ENCODE data around the gene GPAT2.
"Not testable (repeated sequence)": the region's sequence is repeated elsewhere in the genome, so short reads cannot be mapped to it uniquely, and the experiment has no call there.

Gene GPAT2

DNA sequence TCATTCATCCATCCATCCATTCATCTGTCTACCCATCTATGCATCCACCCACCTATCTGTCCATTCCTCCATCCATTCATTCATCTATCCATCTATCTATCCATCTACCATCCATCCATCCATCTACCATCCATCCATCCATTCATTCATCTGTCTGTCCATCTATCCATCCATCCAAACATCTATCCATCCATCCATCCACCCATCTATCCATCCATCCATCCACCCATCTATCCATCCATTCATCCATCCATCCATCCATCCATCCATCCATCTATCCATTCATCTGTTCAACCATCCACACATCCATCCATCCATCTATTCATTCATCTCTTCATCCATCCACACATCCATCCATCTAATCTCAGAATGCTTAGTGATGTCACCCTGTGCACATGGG, 30.0 kb upstream of the GPAT2 start:
- DNase-seq = not testable (repeated sequence)

DNA sequence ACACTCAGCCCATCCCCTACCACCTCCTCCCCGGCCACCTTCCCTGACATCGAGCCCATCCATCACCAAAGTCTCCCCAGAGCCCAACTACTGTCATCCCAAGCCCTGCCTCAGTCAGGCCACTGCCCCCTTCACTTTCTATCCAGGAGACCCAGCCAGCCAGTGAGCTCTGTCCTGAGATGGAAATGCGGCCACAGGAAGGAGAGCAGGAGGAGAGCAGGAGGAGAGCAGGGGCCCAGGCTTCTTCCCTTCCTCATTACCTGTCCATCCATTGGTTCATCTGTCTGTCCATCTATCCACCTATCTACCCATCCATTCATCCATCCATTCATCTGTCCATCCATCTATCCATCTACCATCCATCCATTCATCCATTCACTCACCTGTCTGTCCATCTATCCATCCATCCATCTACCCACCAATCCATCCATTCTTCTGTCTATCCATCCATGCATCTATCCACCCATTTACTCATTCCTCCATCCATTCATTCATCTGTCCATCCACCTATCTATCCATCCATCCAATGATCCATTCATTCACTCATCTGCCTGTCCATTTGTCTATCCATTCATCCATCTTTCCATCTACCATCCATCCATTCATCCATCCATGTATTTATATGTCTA, 29.4 kb upstream of the GPAT2 start:
- DNase-seq = not testable (repeated sequence)

DNA sequence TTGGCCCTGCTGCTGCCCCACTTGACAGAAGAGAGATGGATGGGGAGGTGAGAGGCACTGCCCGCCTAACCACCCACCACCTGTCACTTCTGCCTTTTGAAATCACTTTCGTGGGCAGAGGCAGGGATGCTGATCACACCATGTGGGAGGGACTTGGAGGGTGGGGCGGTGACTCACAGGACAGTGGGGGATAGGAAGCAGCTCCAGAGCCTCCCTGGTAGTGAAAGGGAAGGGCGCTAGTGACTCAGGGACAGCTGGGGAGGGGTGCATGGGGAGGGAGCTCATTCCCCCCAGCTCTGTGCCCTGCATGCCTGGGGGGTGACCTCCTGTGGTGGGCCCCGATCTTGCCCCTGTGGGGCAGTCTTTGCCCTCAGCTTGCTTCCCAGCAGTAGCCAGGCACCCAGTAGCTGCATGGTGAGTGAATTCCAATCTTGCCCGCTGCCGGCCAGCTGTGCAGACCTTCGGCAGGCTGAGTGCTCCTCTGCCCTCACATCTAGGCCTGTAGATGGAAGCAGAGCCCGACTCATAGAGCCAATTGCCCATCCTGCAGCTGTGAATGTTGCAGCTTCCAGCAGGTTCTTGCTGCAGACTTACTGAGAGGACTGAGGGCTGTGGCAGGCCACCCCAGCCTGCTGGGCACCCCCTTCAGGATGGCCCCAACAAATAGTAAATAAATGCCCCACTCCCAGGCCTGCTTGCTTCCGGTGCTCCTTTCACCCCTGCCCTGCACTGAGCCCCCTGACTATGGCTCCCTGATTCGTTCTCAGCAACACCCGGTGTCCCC, 28.6 kb upstream of the GPAT2 start:
- DNase-seq = not testable (repeated sequence)

DNA sequence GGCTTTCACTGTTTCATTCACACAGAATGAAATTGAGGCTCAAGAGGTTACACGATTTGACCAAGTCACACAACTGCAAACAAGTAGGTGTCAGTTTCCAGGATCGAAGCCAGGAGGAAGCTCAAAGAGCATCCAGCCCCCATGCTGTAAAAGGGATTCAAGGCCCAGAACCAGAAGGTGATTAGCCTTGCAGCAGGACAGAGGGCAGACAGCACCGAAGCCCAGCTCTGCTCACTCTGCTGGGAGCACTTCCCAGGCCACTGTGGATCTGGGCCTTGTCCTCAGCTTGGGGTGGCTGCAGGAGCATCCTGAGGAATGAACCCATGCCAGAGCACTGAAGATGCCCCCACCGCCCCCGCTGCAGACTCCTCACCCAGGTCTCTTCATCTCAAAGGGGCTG, 27.8 kb upstream of the GPAT2 start:
- not testable (repeated sequence) for DNase-seq

DNA sequence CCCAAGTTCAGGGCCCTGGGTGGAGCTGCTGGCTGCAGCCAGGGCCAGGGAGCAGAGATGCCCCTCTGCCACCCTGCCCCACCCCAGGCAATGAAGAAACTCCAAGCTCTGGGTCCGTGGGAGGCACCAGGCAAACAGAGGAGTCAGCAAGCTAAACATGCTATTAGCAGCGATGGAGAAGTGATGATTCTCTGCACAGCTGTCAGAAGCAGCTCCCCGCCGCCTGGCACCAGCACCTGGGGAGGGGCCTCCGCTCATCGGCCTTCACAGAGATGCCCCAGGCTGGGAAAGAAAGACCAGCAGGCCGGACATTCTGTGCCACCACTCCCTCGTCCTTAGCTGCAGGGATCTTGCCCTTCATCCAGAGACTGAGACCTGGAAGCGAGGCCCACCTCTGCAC, 27.2 kb upstream of the GPAT2 start:
- not testable (repeated sequence) for DNase-seq

DNA sequence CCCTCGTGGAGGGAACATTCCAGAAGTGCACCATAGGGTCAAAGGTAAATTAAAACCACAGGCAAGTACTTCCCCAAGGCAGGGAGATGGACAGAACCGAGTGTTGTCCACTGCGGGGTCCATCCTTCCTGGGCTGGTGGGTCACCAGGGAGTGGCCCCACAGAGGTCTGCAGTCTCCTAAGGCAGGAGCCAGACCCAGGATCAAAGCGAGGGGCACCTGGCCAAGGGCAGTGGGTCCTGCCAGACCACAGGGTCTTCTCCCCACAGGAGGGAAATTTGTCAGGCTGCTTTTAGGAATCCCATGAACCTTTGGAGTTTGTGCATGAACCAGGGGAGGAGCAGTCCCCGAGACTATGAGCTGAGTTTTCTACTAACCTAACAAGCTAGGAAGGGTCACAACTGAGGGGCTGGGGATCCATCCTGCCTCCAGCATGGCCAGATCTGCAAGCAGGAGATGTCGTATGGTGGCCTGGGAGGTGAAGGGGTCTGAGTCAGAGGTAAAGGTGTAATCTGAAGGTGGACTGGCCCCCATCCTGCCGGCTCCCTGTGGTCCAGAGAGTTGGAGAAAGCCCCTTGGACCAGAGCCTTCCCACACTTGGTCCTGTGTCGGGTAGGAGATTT, 26.6 kb upstream of the GPAT2 start:
- DNase-seq = not testable (repeated sequence)

DNA sequence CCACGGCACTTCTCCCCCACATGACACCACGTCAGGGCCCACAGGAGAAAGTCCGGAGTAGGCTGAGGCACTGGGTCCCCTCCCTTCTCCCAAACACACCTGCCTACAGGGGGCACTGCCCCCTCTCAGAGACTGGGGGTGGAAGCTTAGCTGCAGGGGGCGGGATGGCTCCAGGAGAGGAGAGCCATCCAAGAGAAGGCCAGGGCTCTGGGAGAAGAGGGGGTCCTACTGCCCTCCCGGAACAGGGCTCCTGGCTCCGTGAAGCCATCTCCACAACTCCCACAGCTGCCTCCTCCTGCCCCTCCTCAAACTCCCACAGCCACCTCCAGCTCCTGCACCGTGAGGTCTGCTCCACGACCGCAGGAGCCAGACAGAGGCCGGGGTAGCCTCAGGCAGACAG, 25.6 kb upstream of the GPAT2 start:
- not testable (repeated sequence) for DNase-seq

DNA sequence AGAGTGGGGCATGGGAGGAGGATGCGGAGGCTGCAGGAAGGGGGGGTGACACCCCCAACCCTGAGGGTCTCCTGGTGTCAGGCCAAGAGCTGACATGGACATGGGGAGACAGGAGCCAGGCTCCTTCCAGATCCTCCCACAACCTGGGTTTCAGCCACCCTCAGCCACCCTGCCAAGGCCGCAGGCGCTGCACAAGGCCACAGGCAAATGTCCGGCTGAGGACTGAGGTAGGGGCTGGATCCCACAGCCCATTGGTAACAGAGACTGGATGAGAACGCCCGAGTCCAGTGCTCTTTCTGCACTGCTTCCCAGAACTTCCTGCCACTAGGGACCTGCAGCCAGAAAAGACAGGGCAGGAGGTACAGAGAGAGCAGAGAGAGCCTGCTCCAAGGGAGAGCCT, 24.7 kb upstream of the GPAT2 start:
- DNase-seq = not testable (repeated sequence)

DNA sequence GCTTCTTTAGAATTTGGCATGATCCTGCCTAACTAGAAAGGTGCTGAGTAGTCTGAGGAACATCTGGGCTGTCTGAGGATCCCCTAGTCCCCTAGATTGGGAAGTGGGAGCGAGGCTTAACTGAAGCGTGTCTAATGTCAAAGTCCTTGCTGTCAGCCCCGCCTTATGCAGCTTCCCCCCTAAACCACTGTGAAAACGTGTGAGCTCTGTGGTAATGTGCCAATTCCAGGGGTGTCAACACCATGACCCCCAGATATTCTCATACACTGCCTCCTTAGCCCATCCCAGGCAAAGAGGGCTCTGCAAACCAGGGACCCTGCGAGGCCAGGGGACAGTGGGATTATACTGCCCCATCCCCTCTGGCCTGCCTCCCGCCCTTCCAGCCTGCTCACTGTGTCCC, 21.1 kb upstream of the GPAT2 start:
- not testable (repeated sequence) for DNase-seq

DNA sequence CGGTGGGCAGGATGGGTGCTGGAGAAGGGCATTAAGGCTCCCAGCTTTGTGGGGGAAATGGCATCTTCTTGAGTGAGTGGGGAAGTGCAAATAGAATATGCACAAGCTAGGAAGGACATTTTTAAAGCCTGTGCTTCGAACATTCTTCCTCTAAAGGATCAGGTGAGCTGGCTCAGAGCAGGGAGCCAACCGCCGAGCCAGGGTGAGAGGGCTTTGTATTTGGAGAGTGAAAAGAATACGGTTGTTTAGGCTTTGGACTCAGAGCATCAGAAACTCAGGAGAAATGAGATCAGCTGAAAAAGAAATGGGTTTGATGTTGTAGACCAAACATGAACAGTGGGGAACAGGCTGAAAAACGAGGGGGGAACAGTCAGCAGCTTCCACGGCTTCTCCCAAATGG, 19.8 kb upstream of the GPAT2 start:
- DNase-seq = not testable (repeated sequence)

DNA sequence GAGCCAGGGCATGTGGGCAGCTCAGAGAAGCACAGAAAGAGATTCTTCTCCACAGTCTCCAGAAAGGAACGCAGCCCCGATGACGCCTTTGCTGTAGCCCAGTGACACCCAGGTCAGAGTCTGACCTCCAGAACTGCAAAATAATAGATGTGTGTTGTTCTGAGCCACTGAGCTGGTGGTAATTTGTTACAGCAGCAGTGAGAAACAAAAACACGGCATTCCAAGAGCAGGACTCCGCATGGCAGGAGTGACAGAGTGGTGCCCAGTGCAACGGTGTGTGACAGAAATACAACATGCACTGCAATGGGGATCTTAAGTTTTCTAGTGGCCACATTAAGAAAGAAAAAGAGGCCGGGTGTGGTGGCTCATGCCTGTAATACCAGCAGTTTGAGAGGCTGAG, 18.7 kb upstream of the GPAT2 start:
- DNase-seq = not testable (repeated sequence)

DNA sequence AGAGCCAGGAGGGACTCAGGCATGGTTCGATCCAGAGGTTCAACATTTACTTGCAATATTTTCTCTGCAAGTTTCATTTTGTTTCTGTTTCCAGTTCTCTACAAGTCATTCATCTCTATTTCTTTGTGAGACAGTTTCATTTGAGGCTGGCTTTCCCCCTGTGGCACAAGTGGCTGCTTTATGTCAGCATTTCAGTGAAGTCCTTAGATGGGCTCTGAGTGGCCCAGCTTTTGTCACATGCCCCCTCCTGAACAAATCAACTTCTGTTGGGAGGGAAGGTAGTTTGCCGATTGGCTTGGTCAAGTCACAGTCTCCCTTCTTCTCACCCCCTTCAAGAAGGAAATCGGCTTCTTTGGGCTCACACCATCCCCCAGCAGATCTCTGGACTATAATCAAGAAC, 17.9 kb upstream of the GPAT2 start:
- not testable (repeated sequence) for DNase-seq

DNA sequence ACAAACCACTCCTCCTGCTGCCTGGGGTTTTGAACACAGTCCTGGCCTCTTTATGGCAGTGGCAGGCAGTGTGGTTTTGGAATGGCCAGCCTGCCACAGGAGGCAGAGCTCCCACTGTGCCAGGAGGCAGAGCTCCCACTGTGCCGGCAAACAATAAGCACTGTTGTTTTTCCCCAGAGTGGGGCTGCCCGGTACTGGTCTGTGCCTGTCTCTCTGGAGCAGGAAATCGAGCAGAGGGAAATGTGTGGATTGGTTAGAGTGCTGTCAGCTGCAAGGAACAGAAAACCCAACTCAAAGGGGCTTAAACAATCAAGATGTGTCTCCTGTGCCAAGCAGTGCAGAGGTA, 15.2 kb upstream of the GPAT2 start:
- DNase-seq = not testable (repeated sequence)

DNA sequence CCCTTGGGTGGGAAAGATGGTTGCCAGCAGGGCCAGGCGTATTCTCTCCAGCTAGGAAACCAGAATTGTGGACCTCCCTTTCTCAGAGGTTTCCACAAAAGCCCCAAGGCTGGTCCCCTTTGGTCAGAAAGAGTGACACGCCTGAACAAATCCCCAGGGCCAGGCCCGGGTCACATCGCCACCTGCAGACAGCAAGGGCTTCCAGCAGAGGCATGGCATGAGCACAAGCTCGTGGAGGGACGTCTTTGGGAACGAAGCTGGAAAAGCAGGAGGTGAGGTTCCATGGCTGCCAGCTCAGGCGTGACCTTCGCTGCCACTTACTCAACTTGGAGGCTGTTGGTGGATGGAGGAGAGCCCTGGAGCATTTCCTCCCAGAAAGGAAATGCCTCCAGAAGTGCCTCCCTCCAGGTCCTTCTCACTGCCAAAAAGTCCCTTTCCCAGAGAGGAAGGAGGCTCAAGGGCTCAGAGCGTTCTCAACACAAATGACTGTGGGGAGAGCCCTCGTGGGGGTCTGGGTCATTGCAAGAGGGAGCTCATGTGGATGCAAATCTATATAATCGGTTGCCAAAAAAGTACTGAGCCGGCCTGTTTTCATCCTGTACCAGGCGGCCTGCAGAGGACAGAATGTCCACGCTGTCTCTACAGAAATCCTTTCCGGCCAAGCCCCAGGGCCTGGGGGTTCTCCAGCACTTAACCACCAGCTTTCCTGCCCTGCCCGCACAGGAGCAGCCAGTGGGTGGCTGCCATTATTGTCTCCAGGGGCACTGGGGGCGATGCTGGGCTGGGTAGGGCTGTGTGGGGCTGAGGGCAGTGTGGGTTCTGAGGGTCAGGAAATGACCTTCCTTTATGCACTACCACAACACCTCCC, 14.6 kb upstream of the GPAT2 start:
- not testable (repeated sequence) for DNase-seq

DNA sequence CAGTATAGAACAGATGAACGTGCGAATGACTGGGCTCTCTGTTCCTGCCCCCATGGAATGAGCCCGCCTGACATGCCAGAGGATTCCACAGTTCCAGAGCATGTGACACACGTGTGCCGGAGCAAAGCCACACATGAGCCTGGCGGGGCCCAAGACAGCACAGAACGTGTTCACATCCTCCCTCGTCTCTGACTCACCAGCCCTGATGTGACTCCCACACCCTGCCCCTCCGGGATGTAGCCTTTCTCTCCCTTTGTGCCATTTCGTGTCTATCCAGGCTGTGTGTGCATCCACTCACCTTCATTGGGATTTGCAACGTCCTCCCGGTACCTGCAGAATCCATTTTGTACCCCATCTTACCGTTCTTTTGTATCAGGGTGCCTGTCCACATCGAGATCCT, 838 bp upstream of the GPAT2 start:
- DNase-seq = not testable (repeated sequence)

DNA sequence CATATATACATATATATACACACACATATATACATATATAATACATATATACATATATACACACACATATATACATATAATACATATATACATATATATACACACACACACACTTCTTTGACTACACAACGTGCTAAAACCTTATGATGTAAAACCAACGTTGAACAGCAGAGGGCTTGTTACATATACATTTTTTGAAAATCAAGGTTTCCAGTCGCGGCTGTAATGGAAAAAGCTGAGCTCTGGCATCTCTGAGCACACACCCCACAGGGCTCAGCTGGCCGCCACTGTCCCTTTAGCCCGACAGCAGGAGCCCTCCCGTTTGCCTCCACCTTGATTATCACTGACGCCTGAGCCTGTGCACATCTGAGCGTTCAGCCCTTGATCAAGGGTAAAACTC, 719 bp downstream of the GPAT2 start:
- not testable (repeated sequence) for DNase-seq

DNA sequence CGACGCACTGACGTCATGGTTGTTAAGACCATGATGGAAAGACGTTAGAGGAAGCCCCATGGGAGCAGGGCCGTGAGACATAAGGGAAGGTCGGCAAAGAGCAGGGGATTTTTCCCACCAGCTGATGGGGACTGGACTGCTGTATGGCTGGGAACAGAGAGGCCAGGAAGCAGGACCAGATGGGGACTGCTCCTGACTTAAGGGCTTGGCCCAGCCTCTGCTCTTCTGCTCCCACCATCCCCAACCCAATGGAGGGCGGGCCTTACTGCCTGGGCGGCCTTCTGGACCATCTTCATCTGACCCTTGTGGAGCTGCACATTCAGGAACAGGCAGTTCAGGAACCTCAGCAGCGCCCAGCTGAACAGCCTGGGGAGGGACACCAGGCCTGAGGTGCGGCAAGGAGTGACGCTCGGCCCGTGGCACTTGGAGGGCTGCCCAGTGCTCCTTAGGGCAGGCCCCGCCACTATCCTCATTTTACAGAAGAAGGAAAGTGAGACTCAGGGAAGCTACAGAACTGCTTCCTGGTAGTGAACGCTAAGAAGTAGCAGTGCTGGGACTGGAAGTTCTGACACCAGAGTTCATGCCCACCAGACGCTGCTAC, 6.9 kb downstream of the GPAT2 start:
- not testable (repeated sequence) for DNase-seq

DNA sequence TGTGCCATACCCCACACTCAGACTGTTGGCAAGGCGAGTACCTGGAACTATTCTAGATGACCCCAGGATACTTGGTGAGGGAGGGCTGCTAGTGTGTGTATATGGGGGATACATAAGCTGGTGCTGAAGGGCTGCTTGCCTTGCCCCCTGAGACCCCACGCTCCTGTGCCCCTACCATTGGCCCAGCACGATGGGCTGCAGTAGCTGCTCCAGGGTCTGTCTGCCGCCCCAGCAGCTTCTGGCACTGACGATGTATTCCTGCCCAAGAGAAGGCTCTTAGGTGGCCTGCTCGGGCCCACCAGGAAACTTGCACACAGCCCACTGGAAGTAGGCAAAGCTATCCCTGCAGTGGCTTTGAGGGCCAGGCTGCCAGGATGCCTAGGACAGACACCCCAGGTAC, 9.0 kb downstream of the GPAT2 start:
- DNase-seq = not testable (repeated sequence)

DNA sequence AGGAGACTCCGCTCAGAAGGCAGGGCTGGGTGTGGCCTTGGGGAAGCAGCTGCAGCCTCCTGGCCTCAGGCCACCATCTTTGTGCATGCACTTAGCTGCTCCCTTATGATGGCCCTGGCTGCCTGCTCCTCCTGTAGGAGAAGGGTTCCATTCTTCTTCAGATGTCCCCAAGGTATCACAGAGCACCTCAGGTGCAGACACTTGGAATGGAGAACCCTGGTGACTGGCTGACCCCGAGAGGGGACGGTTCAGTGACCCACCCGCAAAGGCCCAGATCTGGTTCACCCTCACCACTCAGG, 9.6 kb downstream of the GPAT2 start:
- DNase-seq = no peak

DNA sequence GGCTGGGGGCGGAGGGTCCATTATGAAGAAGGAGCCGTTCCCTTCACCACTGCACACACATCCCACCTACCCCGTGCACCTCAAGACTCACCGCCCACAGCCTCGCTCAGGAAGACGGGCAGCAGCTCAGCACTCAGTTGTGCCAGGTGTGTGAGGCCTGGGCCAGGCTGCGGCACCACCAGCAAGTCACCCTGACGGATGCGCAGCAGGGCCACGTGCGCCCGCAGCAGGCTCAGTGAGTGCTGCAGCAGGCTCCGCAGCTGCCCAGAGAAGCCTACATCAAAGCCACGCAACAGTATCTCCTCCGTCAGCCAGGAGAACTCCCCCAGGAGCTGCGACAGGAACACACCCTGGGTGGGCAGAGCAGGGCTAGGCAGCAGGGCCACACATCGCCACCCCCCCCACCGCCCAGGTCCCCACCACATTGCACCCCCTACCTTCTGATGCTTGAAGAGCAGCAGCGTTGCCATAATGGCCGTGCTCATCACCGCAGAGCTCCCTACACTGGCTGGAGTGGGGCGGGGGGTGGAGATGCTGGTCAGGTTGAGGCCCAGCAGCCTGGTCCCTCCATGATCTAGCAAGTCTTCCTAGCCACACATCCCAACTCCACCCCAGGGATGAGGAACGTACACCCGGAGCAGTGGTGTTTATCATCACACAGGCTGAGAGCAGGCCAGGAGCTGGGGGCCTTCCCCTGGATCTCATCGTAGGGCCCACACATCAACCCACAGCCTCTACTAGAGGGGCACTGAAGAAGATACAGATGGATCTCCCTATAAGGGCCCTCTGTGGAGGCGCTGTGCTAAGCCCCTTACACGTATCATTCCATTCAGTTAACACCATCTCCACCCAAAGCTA, 10.2 kb downstream of the GPAT2 start:
- DNase-seq = no peak

DNA sequence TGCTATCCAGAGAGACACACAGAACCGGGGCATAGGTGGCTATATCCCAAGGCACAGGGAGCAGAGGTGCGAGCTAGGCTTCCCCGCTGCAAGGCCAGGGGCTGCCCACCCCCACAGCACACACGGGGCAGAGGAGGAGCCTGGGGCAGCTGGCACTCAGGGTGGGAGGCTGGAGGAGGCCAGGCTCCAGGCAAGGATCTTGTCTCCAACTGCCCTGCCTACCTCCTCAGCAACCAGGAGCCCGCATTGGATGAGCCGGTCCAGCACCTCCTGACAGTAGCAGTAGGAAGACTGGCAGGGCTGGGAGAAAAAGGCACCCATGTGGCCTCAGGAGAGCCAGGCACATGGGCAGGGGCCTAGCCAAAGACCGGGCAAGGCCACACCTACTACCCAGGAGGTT, 11.0 kb downstream of the GPAT2 start:
- DNase-seq = not testable (repeated sequence)

Data from NCI-H2081 (cell line).